Measurements from ENCODE around the gene MYO3A.
"Not testable (repeated sequence)": the region's sequence is repeated elsewhere in the genome, so short reads cannot be mapped to it uniquely, and the experiment has no call there.

MYO3A gene

DNA sequence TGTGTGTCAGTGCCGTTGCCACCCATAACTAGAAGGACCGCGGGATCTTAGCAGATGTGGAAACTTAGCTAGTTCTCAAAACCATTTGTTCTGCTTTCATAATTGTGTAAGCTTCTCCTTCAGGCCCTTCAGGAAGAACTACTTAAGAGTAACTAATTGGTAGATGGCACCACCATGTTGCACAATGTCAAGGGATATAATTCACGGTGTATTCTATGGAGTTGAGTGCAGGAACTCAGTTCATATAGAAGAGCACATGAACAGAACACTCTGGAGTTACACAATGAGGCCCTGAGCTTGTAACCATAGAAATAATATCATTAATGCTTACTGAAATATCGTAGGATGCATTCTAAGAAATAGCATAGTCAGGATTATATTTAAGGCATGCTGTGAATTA lies 156.0 kb downstream of the MYO3A start:
- H3K4me3 ChIP-seq (ENCODE audit: low read length), result no peak overlapping the region
- H3K36me3 ChIP-seq (ENCODE audit: control insufficient read depth, insufficient read depth, low read length, severe bottlenecking), result no peaks in the 10 kb centered on the region

DNA sequence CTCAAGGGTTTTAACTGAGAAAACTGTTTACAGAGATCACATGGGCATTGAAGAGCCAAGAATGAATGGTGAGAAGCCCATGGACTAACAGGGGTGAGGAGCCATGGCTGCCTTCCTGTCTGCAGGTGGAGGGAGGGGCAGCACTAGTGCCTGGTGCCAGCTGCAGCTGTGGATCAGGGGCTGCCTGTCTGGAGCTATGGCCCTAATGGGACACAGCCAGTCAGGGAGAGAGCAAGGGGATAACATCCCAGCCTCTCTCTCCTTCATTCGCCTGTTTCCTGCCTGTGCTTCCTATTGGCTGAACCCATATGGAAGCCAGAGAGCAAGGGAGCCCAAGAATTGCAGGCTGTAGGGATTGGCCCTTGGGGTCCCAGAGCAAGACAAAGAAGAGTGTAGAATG lies 156.7 kb downstream of the MYO3A start:
- Histone ChIP-seq H3K4me1 (ENCODE audit: control insufficient read depth, insufficient read depth, low read length) (no peaks in the 10 kb centered on the region), H3K36me3 (ENCODE audit: control insufficient read depth, insufficient read depth, low read length, severe bottlenecking) (no peaks in the 10 kb centered on the region), H3K9me3 (ENCODE audit: control insufficient read depth, low read length) (no peaks in the 10 kb centered on the region), H3K4me3 (ENCODE audit: low read length) (no peak overlapping the region), H3K27me3 (replicated peaks; ENCODE audit: control insufficient read depth, insufficient read depth, low read length) (no peaks in the 10 kb centered on the region), H3K9ac (ENCODE audit: low read length) (no peak overlapping the region)
- no peak for DNase-seq (ENCODE audit: low read depth)

More for the DNA sequence above, 156.0 kb downstream of the MYO3A start:
- Histone ChIP-seq H3K4me1 (ENCODE audit: control insufficient read depth, insufficient read depth, low read length) (no peaks in the 10 kb centered on the region), H3K9ac (ENCODE audit: low read length) (no peak overlapping the region), H3K9me3 (ENCODE audit: control insufficient read depth, low read length) (no peaks in the 10 kb centered on the region), H3K27me3 (replicated peaks; ENCODE audit: control insufficient read depth, insufficient read depth, low read length) (no peaks in the 10 kb centered on the region)
- DNase-seq (ENCODE audit: low read depth), result no peak

DNA sequence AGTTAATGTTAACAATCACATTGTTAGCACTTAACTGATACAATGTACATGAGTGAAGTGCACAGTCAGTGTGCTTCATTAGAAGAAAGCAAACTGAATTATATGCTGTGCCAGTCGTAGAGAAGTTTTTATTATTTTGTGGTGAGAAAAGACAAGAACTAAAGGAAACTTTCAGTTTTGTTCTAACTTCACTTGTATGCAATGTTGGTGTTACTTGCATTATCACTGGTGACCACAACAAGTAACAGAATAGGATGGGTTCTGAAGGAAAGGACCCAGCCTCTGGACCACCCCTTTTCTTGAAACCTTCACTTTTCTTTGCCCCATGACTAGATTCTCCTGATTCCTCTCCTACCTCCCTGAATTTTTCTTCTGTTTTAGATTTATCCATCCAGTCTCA lies 159.2 kb downstream of the MYO3A start:
- H3K27me3 ChIP-seq (replicated peaks; ENCODE audit: control insufficient read depth, insufficient read depth, low read length), result no peaks in the 10 kb centered on the region
- H3K36me3 ChIP-seq (ENCODE audit: control insufficient read depth, insufficient read depth, low read length, severe bottlenecking), result no peaks in the 10 kb centered on the region
- no peak for DNase-seq (ENCODE audit: low read depth)
- no peak overlapping the region for H3K4me3 ChIP-seq (ENCODE audit: low read length)
- no peak overlapping the region for H3K9ac ChIP-seq (ENCODE audit: low read length)
- H3K9me3 ChIP-seq (ENCODE audit: control insufficient read depth, low read length), result no peaks in the 10 kb centered on the region
- H3K4me1 ChIP-seq (ENCODE audit: control insufficient read depth, insufficient read depth, low read length), result no peaks in the 10 kb centered on the region

DNA sequence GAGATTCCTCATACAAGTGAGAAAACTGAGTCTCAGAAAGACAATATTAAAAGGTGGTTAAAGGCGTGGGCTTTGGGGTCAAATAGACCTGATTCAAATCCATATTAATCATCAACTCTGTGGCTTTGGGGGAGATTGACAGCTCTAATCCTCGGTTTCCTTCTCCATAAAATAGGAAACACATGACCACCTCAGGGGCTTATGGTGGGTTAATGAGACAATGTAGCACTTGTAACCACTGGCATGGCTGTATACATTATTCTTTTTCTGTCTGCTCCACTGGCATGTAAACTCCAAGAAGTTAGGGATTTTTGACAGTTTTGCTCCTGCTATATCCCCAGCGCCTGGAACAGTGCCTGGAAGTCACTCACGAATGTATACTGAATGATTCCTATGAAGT lies 161.8 kb downstream of the MYO3A start:
- no peaks in the 10 kb centered on the region for H3K27me3 ChIP-seq (replicated peaks; ENCODE audit: control insufficient read depth, insufficient read depth, low read length)
- no peak overlapping the region for H3K4me3 ChIP-seq (ENCODE audit: low read length)
- no peaks in the 10 kb centered on the region for H3K9me3 ChIP-seq (ENCODE audit: control insufficient read depth, low read length)
- H3K36me3 ChIP-seq (ENCODE audit: control insufficient read depth, insufficient read depth, low read length, severe bottlenecking), result no peaks in the 10 kb centered on the region
- H3K9ac ChIP-seq (ENCODE audit: low read length), result no peak overlapping the region
- no peak for DNase-seq (ENCODE audit: low read depth)
- H3K4me1 ChIP-seq (ENCODE audit: control insufficient read depth, insufficient read depth, low read length), result no peaks in the 10 kb centered on the region

DNA sequence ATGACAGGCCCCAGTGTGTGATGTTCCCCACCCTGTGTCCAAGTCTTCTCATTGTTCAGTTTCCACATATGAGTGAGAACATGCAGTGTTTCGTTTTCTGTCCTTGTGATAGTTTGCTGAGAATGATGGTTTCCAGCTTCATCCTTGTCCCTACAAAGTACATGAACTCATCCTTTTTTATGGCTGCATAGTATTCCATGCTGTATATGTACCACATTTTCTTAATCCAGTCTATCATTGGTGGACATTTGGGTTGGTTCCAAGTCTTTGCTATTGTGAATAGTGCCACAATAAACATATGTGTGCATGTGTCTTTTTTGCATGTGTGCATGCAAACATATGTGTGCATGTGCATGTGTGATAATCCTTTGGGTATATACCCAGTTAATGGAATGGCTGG lies 163.5 kb downstream of the MYO3A start:
- H3K9ac ChIP-seq (ENCODE audit: low read length); DNase-seq (ENCODE audit: low read depth); H3K36me3 ChIP-seq (ENCODE audit: control insufficient read depth, insufficient read depth, low read length, severe bottlenecking): not testable (repeated sequence)

DNA sequence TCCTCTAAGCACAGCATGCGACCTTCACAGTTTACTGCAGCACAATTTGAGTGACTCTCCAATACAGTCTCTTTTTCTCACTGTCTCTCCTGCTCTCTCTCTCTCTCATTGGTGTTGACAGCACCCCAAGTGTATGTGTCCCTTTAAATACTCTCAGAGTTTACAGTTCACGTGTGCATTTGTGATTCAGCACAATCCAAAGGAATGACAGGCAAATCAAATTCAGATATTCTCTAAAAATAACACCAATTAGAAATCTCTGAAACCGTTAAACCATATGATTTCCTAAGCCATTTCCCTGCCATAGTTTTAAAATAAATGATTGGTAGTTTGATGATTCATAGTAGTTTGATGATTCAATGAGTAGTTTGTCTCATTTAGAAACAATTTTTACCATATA lies 178.5 kb downstream of the MYO3A start:
- Histone ChIP-seq H3K9me3 (ENCODE audit: control insufficient read depth, low read length) (no peaks in the 10 kb centered on the region), H3K4me3 (ENCODE audit: low read length) (no peak overlapping the region), H3K4me1 (ENCODE audit: control insufficient read depth, insufficient read depth, low read length) (peaks cover 5% of the 10 kb centered on the region), H3K27me3 (replicated peaks; ENCODE audit: control insufficient read depth, insufficient read depth, low read length) (no peaks in the 10 kb centered on the region), H3K36me3 (ENCODE audit: control insufficient read depth, insufficient read depth, low read length, severe bottlenecking) (no peaks in the 10 kb centered on the region), H3K9ac (ENCODE audit: low read length) (no peak overlapping the region)
- DNase-seq (ENCODE audit: low read depth), result no peak

More for the DNA sequence above, 163.5 kb downstream of the MYO3A start:
- not testable (repeated sequence) for H3K4me1 ChIP-seq (ENCODE audit: control insufficient read depth, insufficient read depth, low read length); H3K4me3 ChIP-seq (ENCODE audit: low read length); H3K27me3 ChIP-seq (replicated peaks; ENCODE audit: control insufficient read depth, insufficient read depth, low read length); H3K9me3 ChIP-seq (ENCODE audit: control insufficient read depth, low read length)

DNA sequence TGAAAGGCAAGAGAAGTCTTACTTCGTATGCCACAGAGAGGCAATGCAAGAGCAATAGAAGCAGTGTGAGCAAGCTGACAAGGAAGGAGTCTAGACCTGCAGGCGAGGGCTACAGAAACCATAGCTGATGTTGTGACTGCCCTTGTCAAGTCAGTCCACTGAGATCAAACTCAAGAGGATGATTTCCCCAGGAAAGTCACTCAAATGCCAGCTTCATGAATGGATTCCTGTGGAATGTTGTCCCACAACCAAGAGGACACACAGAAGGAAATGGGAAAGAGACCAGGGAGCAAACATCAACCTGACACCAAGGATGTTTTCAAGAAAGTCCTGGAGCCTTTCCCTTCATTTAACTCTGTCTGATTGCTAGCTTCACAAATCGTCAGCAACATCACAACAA lies 204.6 kb downstream of the MYO3A start:
- DNase-seq (ENCODE audit: low read depth), result no peak
- H3K36me3 ChIP-seq (ENCODE audit: control insufficient read depth, insufficient read depth, low read length, severe bottlenecking), result no peaks in the 10 kb centered on the region

DNA sequence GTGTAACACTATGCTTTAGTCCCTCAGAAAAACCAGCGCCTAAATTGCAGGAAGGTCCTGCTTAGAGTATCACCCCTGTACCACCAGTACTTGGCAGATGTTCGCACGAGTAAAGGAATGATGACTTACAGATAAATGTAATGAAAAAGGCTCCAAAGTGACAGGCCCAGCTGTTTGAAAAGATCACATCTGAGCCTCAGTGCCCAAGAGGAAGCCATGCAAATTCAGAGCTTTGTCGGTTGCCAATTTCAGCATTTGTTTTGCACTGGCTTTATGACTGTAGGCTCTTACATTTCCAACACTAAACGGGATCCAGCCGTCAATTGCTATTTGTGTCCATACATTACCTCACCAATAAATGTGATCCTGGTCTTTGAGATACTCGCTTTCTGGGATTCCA lies 222.0 kb downstream of the MYO3A start:
- Histone ChIP-seq H3K36me3 (ENCODE audit: control insufficient read depth, insufficient read depth, low read length, severe bottlenecking) (no peaks in the 10 kb centered on the region), H3K9ac (ENCODE audit: low read length) (no peak overlapping the region), H3K4me1 (ENCODE audit: control insufficient read depth, insufficient read depth, low read length) (no peaks in the 10 kb centered on the region), H3K9me3 (ENCODE audit: control insufficient read depth, low read length) (peaks cover 8% of the 10 kb centered on the region), H3K4me3 (ENCODE audit: low read length) (no peak overlapping the region), H3K27me3 (replicated peaks; ENCODE audit: control insufficient read depth, insufficient read depth, low read length) (no peaks in the 10 kb centered on the region)
- DNase-seq (ENCODE audit: low read depth), result no peak

More for the DNA sequence above, 204.6 kb downstream of the MYO3A start:
- Histone ChIP-seq H3K27me3 (replicated peaks; ENCODE audit: control insufficient read depth, insufficient read depth, low read length) (no peaks in the 10 kb centered on the region), H3K9me3 (ENCODE audit: control insufficient read depth, low read length) (peaks cover 9% of the 10 kb centered on the region), H3K4me3 (ENCODE audit: low read length) (no peak overlapping the region), H3K4me1 (ENCODE audit: control insufficient read depth, insufficient read depth, low read length) (no peaks in the 10 kb centered on the region), H3K9ac (ENCODE audit: low read length) (no peak overlapping the region)

DNA sequence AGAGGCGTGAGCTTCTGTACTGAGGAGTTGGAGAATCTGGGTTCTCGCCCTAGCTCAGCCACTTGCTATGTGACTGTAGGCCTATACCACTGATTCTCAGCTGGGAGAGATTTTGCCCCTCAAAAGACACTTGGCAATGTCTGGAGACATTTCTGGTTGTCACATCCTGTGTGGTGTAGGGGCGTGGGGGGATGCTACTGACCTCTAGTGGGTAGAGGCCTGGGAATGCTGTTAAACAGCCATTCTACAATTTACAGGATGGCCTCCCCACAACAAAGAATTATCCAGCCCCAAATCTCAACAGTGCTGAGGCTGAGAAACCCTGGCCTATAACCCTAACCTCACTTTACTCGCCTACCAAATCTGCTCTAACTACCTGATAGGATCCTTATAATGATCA lies 223.7 kb downstream of the MYO3A start:
- DNase-seq (ENCODE audit: low read depth), result no peak
- Histone ChIP-seq H3K9me3 (ENCODE audit: control insufficient read depth, low read length) (no peaks in the 10 kb centered on the region), H3K27me3 (replicated peaks; ENCODE audit: control insufficient read depth, insufficient read depth, low read length) (no peaks in the 10 kb centered on the region), H3K9ac (ENCODE audit: low read length) (no peak overlapping the region), H3K36me3 (ENCODE audit: control insufficient read depth, insufficient read depth, low read length, severe bottlenecking) (no peaks in the 10 kb centered on the region), H3K4me1 (ENCODE audit: control insufficient read depth, insufficient read depth, low read length) (no peaks in the 10 kb centered on the region), H3K4me3 (ENCODE audit: low read length) (no peak overlapping the region)

DNA sequence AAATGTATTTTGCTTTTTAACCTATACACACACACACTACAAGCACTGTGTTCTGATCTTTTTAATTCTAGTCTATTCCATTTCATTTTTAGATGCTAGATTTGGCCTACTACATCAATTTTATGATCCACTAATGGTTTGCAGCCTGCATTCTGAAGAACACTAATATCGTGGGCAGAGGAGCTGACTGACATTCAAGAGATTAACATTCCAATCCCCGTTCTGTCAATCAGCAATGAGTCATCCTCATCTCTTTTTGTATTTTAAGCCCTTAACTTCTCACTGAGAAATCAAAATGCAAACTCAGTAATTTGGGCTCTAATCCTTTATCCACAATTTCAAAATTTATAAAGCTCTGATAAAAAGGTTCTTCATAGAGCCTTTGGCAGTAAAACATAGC lies 235.4 kb downstream of the MYO3A start:
- Histone ChIP-seq H3K4me1 (ENCODE audit: control insufficient read depth, insufficient read depth, low read length) (no peaks in the 10 kb centered on the region), H3K9me3 (ENCODE audit: control insufficient read depth, low read length) (no peaks in the 10 kb centered on the region), H3K36me3 (ENCODE audit: control insufficient read depth, insufficient read depth, low read length, severe bottlenecking) (no peaks in the 10 kb centered on the region), H3K4me3 (ENCODE audit: low read length) (no peak overlapping the region), H3K27me3 (replicated peaks; ENCODE audit: control insufficient read depth, insufficient read depth, low read length) (peaks cover 5% of the 10 kb centered on the region), H3K9ac (ENCODE audit: low read length) (no peak overlapping the region)
- DNase-seq (ENCODE audit: low read depth), result no peak

DNA sequence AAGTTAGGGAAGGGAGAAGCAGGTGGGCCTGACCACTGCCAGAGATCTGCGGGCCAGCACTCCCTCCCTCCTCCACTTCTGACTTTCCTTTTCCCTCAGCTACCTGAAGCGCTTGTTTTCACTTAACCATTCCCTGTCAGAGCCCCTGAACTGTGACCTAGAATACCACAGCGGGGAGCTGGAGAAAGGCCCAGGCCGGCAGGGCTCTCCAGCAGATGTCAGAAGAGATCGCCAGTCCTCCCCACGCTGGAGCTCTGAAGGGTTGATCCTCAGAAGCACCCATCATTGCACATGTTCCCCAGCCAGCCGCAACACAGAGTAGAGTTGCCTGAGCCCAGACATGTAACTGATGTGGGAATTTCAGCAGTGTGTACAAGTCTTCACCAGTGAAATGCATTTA lies 238.1 kb downstream of the MYO3A start:
- H3K9me3 ChIP-seq (ENCODE audit: control insufficient read depth, low read length), result no peaks in the 10 kb centered on the region
- no peak overlapping the region for H3K9ac ChIP-seq (ENCODE audit: low read length)
- no peak for DNase-seq (ENCODE audit: low read depth)
- no peaks in the 10 kb centered on the region for H3K4me1 ChIP-seq (ENCODE audit: control insufficient read depth, insufficient read depth, low read length)
- H3K4me3 ChIP-seq (ENCODE audit: low read length), result no peak overlapping the region
- no peaks in the 10 kb centered on the region for H3K36me3 ChIP-seq (ENCODE audit: control insufficient read depth, insufficient read depth, low read length, severe bottlenecking)
- H3K27me3 ChIP-seq (replicated peaks; ENCODE audit: control insufficient read depth, insufficient read depth, low read length), result peaks cover 5% of the 10 kb centered on the region

DNA sequence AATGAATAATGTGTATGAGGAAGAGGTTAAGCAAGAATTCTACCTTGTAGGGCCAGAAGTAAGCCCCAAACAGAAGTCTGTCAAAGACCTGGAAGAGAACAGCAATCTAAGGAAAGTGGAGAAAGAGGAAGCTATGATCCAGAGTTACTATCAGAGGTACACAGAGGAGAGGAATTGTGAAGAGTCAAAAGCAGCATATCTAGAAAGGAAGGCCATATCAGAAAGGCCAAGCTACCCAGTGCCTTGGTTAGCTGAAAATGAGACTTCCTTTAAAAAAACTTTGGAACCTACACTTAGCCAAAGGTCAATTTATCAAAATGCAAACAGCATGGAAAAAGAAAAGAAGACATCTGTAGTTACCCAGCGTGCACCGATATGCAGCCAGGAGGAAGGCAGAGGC lies 239.8 kb downstream of the MYO3A start:
- H3K36me3 ChIP-seq (ENCODE audit: control insufficient read depth, insufficient read depth, low read length, severe bottlenecking), result no peaks in the 10 kb centered on the region
- H3K27me3 ChIP-seq (replicated peaks; ENCODE audit: control insufficient read depth, insufficient read depth, low read length), result peaks cover 5% of the 10 kb centered on the region
- no peaks in the 10 kb centered on the region for H3K4me1 ChIP-seq (ENCODE audit: control insufficient read depth, insufficient read depth, low read length)
- H3K9me3 ChIP-seq (ENCODE audit: control insufficient read depth, low read length), result no peaks in the 10 kb centered on the region
- no peak overlapping the region for H3K4me3 ChIP-seq (ENCODE audit: low read length)
- H3K9ac ChIP-seq (ENCODE audit: low read length), result no peak overlapping the region
- DNase-seq (ENCODE audit: low read depth), result no peak

All from adipocyte (in vitro differentiated cells).